ENCODE measurements around the gene TLNRD1. TPM values are rescaled to one million over a fixed set of nuclear protein-coding genes. Genes with fewer than 3 reads are reported as not detected.

TLNRD1 gene
- total RNA-seq, 4 donors from 2014 or later: 17.0 to 31.9 (median 25.9) TPM

- no peaks in the 10 kb centered on the region for H3K27me3 ChIP-seq
- H3K4me1 ChIP-seq: peaks cover 0 to 2% (median 0%) of the 10 kb centered on the region in 3 donors
- TF ChIP-seq EP300 (IDR thresholded peaks at IDR 0.05) (no peak), POLR2A (IDR thresholded peaks at IDR 0.05) (no peak)
- no peak for ATAC-seq
- no peak overlapping the region for H3K27ac ChIP-seq
- peaks cover 0 to 9% (median 0%) of the 10 kb centered on the region in 3 donors for H3K9me3 ChIP-seq
- WGBS, 2 donors (ENCODE audit: low coverage in 1 of 2): 67 to 83% methylated on average over 2 of the region's 2 CpGs
- H3K4me3 ChIP-seq: no peak overlapping the region
- H3K36me3 ChIP-seq: no peaks in the 10 kb centered on the region
These were observed 42.7 kb downstream of the TLNRD1 start for GRCh38 chr15:81043281-81043934.

DNA sequence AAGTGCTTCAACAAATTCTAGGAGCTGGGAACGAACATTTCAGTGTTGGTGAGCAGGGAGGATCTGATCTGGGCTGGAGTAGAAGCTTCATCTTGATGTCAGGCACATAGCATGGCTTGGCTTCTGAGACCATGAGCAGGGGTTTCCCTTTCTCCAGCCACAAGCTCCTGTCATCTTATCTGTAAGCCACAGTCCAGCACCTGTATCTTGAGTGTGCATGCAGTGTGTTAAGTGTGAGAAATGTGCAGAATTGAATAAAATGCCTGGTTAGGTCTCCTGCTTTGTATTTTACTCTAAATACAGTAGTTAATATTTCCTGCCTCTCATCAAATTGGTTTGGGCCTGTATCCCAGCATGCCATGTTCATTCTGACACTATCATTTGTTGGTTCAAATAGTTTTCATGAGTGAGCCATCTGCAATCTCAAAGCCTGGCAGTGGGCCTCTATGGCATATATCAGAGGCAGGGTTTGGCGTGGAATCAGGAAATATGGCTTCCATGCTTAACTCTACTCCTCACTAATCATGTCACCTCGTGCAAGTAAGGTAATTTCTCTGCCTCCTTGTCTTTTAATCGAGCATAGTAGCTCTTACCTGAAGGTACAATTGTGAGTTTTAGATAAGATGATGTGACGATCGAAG, 43.3 kb downstream of the TLNRD1 start:
- Histone ChIP-seq H3K4me1 (no peaks in the 10 kb centered on the region), H3K4me3 (no peak overlapping the region), H3K36me3 (no peaks in the 10 kb centered on the region), H3K27me3 (no peaks in the 10 kb centered on the region), H3K27ac (no peak overlapping the region), H3K9me3 (peaks cover 0 to 9% (median 0%) of the 10 kb centered on the region in 3 donors)
- no peak for TF ChIP-seq EP300 (IDR thresholded peaks at IDR 0.05)
- TF ChIP-seq POLR2AphosphoS5 (IDR thresholded peaks at IDR 0.05): no peak
- no peak for TF ChIP-seq POLR2A (IDR thresholded peaks at IDR 0.05)
- TF ChIP-seq, protein P1, sequence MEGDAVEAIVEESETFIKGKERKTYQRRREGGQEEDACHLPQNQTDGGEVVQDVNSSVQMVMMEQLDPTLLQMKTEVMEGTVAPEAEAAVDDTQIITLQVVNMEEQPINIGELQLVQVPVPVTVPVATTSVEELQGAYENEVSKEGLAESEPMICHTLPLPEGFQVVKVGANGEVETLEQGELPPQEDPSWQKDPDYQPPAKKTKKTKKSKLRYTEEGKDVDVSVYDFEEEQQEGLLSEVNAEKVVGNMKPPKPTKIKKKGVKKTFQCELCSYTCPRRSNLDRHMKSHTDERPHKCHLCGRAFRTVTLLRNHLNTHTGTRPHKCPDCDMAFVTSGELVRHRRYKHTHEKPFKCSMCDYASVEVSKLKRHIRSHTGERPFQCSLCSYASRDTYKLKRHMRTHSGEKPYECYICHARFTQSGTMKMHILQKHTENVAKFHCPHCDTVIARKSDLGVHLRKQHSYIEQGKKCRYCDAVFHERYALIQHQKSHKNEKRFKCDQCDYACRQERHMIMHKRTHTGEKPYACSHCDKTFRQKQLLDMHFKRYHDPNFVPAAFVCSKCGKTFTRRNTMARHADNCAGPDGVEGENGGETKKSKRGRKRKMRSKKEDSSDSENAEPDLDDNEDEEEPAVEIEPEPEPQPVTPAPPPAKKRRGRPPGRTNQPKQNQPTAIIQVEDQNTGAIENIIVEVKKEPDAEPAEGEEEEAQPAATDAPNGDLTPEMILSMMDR (IDR thresholded peaks at IDR 0.05): no peak
- 83% methylated on average over 2 to 6 of the region's 6 CpGs for WGBS, 2 donors (ENCODE audit: low coverage in 1 of 2)
- no peak for ATAC-seq

- H3K27me3 ChIP-seq: no peaks in the 10 kb centered on the region
- no peak overlapping the region for H3K4me3 ChIP-seq
- peaks cover 0 to 9% (median 0%) of the 10 kb centered on the region in 3 donors for H3K9me3 ChIP-seq
- H3K4me1 ChIP-seq: no peaks in the 10 kb centered on the region
- TF ChIP-seq, protein P1 (IDR thresholded peaks at IDR 0.05): no peak
- no peak for TF ChIP-seq EP300 (IDR thresholded peaks at IDR 0.05)
- no peak for TF ChIP-seq POLR2A (IDR thresholded peaks at IDR 0.05)
- no peak for TF ChIP-seq POLR2AphosphoS5 (IDR thresholded peaks at IDR 0.05)
- no peak overlapping the region for H3K27ac ChIP-seq
- 100% methylated on average over 2 of the region's 2 CpGs; no CpG with 5 or more reads in 1 of the 2 donors for WGBS, 2 donors (ENCODE audit: low coverage in 1 of 2)
- H3K36me3 ChIP-seq: no peaks in the 10 kb centered on the region
- ATAC-seq: no peak
These were observed 45.6 kb downstream of the TLNRD1 start for GRCh38 chr15:81046290-81046689.

DNA sequence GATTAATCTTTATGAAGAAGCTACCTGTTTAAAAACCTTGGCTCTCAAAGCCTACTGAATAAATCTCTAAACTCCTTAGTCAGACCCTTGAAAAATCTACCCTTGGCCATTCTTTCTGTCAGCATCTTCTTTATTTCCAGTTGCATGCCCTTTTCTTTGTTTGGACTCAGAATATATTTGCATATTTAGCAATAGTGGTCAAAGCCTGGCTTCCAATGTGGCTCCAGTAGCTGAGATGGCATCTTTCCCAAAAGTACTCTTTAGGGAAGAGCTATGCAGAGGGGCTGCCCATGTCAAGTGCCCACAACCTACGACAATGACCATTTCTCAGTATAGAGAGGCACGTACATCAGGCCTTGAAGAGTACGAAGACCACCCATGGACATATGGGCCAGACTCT, 47.2 kb downstream of the TLNRD1 start:
- Histone ChIP-seq H3K9me3 (peaks cover 0 to 9% (median 0%) of the 10 kb centered on the region in 3 donors), H3K27me3 (no peaks in the 10 kb centered on the region), H3K4me3 (no peak overlapping the region), H3K36me3 (no peaks in the 10 kb centered on the region), H3K27ac (no peak overlapping the region), H3K4me1 (no peaks in the 10 kb centered on the region)
- TF ChIP-seq POLR2A (IDR thresholded peaks at IDR 0.05) (no peak), POLR2AphosphoS5 (IDR thresholded peaks at IDR 0.05) (no peak), EP300 (IDR thresholded peaks at IDR 0.05) (no peak)
- TF ChIP-seq, protein P1 (IDR thresholded peaks at IDR 0.05): no peak
- no peak for ATAC-seq
- WGBS, 2 donors (ENCODE audit: low coverage in 1 of 2): 79 to 93% methylated on average over 2 to 3 of the region's 3 CpGs

- H3K9me3 ChIP-seq: peaks cover 0 to 9% (median 0%) of the 10 kb centered on the region in 3 donors
- 71 to 83% methylated on average over 2 to 4 of the region's 4 CpGs for WGBS, 2 donors (ENCODE audit: low coverage in 1 of 2)
These were observed 49.1 kb downstream of the TLNRD1 start for GRCh38 chr15:81049835-81050234.

More at GRCh38 chr15:81049835-81050234, 49.1 kb downstream of the TLNRD1 start:
- Histone ChIP-seq H3K4me1 (no peaks in the 10 kb centered on the region), H3K4me3 (no peak overlapping the region), H3K27me3 (no peaks in the 10 kb centered on the region), H3K36me3 (no peaks in the 10 kb centered on the region), H3K27ac (no peak overlapping the region)
- TF ChIP-seq EP300 (IDR thresholded peaks at IDR 0.05): no peak
- TF ChIP-seq POLR2A (IDR thresholded peaks at IDR 0.05): no peak
- TF ChIP-seq, protein P1 (IDR thresholded peaks at IDR 0.05): no peak
- no peak for TF ChIP-seq POLR2AphosphoS5 (IDR thresholded peaks at IDR 0.05)
- ATAC-seq: no peak

All from gastroesophageal sphincter (tissue), 4 donors.